Suppressor macrophage treated with lipopolysaccharide for 1 hour (primary cell): ENCODE measurements around the gene SLC35D1.
"Not testable (repeated sequence)": the region's sequence is repeated elsewhere in the genome, so short reads cannot be mapped to it uniquely, and the experiment has no call there.

Source experiments
- DNase-seq, 3 donors: peaks; one replicate each; pipeline ENCODE4 v3.0.0-alpha.2; 2020 to 2022

Gene SLC35D1

GRCh38 chr1:67053785-67054772 lies at the start of gene SLC35D1:
TSS of gene SLC35D1 (minus strand) at chr1:67054148. CDS start at chr1:67054013, 135 bp downstream.
- DNase-seq: peak; percentile 70 to 80 (median 71)

- no peak for DNase-seq
These were observed 49.6 kb upstream of the SLC35D1 start for GRCh38 chr1:67103548-67103947.

GRCh38 chr1:67100833-67101232 lies 46.9 kb upstream of the SLC35D1 start:
- no peak for DNase-seq

- no peak for DNase-seq
These were observed 43.4 kb upstream of the SLC35D1 start for GRCh38 chr1:67097305-67097704.

GRCh38 chr1:67094191-67094590 lies 40.2 kb upstream of the SLC35D1 start:
- DNase-seq: no peak

- DNase-seq: no peak
These were observed 35.8 kb upstream of the SLC35D1 start for GRCh38 chr1:67089685-67090208.

- DNase-seq: no peak
These were observed 34.5 kb upstream of the SLC35D1 start for GRCh38 chr1:67088440-67088839.

- DNase-seq: no peak
These were observed 31.4 kb upstream of the SLC35D1 start for GRCh38 chr1:67085326-67085725.

GRCh38 chr1:67084765-67085318 lies 30.9 kb upstream of the SLC35D1 start:
- no peak for DNase-seq

GRCh38 chr1:67078291-67078690 lies 24.3 kb upstream of the SLC35D1 start:
- no peak for DNase-seq

- no peak for DNase-seq
These were observed 23.6 kb upstream of the SLC35D1 start for GRCh38 chr1:67077593-67077992.

GRCh38 chr1:67072749-67073148 lies 18.8 kb upstream of the SLC35D1 start:
- no peak for DNase-seq

- DNase-seq: not testable (repeated sequence)
These were observed 13.7 kb upstream of the SLC35D1 start for GRCh38 chr1:67067655-67068054.

- DNase-seq: no peak
These were observed 8.5 kb upstream of the SLC35D1 start for GRCh38 chr1:67062412-67062811.

GRCh38 chr1:67061266-67061665 lies 7.3 kb upstream of the SLC35D1 start:
- no peak for DNase-seq

GRCh38 chr1:67060811-67061218 lies 6.9 kb upstream of the SLC35D1 start:
- DNase-seq: peak; percentile 14 to 32 (median 24)

GRCh38 chr1:67059346-67059745 lies 5.4 kb upstream of the SLC35D1 start:
- no peak for DNase-seq

GRCh38 chr1:67058761-67059160 lies 4.8 kb upstream of the SLC35D1 start:
- DNase-seq: no peak

- DNase-seq: no peak
These were observed 4.3 kb upstream of the SLC35D1 start for GRCh38 chr1:67058242-67058641.

- DNase-seq: peak; percentile 35 to 70 (median 53)
These were observed 488 bp downstream of the SLC35D1 start for GRCh38 chr1:67053535-67053784.

- peak; percentile 23 to 37 (median 27) for DNase-seq
These were observed 1.0 kb downstream of the SLC35D1 start for GRCh38 chr1:67052741-67053534.

- no peak for DNase-seq
These were observed 2.8 kb downstream of the SLC35D1 start for GRCh38 chr1:67051196-67051595.

- DNase-seq: no peak
These were observed 9.2 kb downstream of the SLC35D1 start for GRCh38 chr1:67044631-67045270.
